Immature natural killer cell (primary cell): ENCODE data around the gene NFATC1. TPM values are rescaled to one million over a fixed set of nuclear protein-coding genes. Genes with fewer than 3 reads are reported as not detected.

ENCODE experiments used
- DNase-seq, 3 donors: peaks; one replicate each; pipeline ENCODE4 v3.0.0; 2022; ENCODE audit warnings: mixed read lengths in 1 of 3
- H3K27ac Mint-ChIP-seq, 6 donors: one replicate each; pipeline ENCODE4 v1.8.0; 2020; ENCODE audit warnings: mixed read lengths in 6 of 6, mild to moderate bottlenecking in 5 of 6, inconsistent platforms in 4 of 6, moderate library complexity in 3 of 6
- H3K27me3 Mint-ChIP-seq, 3 donors: one replicate each; pipeline ENCODE4 v1.8.0; 2020 to 2021; ENCODE audit warnings: low read depth in 3 of 3, mild to moderate bottlenecking in 3 of 3, mixed read lengths in 3 of 3, moderate library complexity in 3 of 3, inconsistent platforms in 1 of 3
- H3K36me3 Mint-ChIP-seq, 3 donors: one replicate each; pipeline ENCODE4 v1.8.0; 2020; ENCODE audit warnings: mixed read lengths in 3 of 3, inconsistent platforms in 2 of 3, mild to moderate bottlenecking in 2 of 3
- H3K4me1 Mint-ChIP-seq, 2 donors: one replicate each; pipeline ENCODE4 v1.8.0; 2020; ENCODE audit warnings: inconsistent platforms in 2 of 2, mild to moderate bottlenecking in 2 of 2, mixed read lengths in 2 of 2, moderate library complexity in 1 of 2
- H3K4me3 Mint-ChIP-seq, 5 donors: one replicate each; pipeline ENCODE4 v1.8.0; 2020; ENCODE audit warnings: mild to moderate bottlenecking in 5 of 5, mixed read lengths in 5 of 5, inconsistent platforms in 3 of 5, moderate library complexity in 3 of 5
- H3K9me3 Mint-ChIP-seq, 6 donors: one replicate each; pipeline ENCODE4 v1.8.0; 2020; ENCODE audit warnings: mild to moderate bottlenecking in 6 of 6, mixed read lengths in 6 of 6, inconsistent platforms in 4 of 6, moderate library complexity in 3 of 6
- polyA plus RNA-seq, 3 donors: library from polyadenylated mRNA; unstranded; fragments of 300-500 nt; fragmentation: Illumina TruSeq; gene quantifications; one replicate each; pipeline ENCODE4 v1.2.3, GENCODE V29; 2021

Gene NFATC1
- polyA plus RNA-seq, 3 donors from 2014 or later, result 3.1 to 17.6 (median 8.9) TPM

DNA sequence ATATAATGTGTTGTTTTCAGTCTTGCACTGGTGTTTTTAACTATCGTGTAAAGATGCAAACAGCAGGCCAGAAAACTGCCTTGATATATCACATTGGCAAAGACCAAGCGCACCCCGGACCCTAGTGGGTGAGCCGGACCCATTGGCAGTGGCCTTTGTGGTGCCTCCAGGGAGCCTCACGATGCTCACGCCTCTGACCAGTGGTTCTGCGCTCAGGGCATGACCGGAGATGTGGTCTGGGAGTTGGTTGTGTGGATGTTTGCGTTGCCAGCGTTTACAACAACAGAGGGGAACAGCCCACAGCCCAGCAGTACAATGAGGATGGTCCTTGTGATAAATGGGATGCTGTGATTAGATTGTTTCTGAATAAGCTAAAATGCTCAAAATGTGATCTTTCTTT is 32.6 kb downstream of the NFATC1 start:
- Mint-ChIP-seq H3K27ac (peak overlapping the region in 5 of 6 donors; percentile 22 to 78 (median 64)), H3K4me1 (peaks cover 26 to 29% of the 10 kb centered on the region in 2 donors), H3K4me3 (peak overlapping the region in 1 of 5 donors; percentile 42)

DNA sequence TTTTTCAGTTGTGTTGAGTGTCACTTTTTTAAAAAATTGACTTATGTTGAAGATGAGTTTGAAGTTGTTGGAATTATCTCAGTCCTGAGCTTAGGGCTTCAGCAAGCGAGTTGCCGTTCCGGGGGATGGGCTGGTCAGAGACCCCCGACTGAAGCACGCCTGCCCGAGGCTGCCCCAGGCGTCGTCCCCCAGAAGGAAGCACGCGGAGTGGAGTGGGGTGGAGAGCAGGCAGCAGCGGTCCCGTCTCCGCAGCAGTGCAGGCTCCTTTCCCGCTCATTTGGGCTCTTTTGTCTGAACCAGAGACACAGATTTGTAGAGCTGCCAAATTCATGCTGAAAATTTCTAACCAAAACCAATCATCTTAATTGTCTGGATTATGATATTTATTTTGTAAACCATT is 33.7 kb downstream of the NFATC1 start:
- peak overlapping the region in 1 of 5 donors; percentile 8 for H3K4me3 Mint-ChIP-seq
- peak overlapping the region in 1 of 6 donors; percentile 73 for H3K27ac Mint-ChIP-seq
- no peak for DNase-seq
- H3K36me3 Mint-ChIP-seq, result peaks cover 0 to 15% (median 4%) of the 10 kb centered on the region in 3 donors
- H3K9me3 Mint-ChIP-seq, result no peaks in the 10 kb centered on the region
- H3K27me3 Mint-ChIP-seq, result peaks cover 0 to 4% (median 2%) of the 10 kb centered on the region in 3 donors
- peaks cover 25 to 27% of the 10 kb centered on the region in 2 donors for H3K4me1 Mint-ChIP-seq

More for the DNA sequence above, 32.6 kb downstream of the NFATC1 start:
- DNase-seq, result no peak
- Mint-ChIP-seq H3K9me3 (no peaks in the 10 kb centered on the region), H3K36me3 (peaks cover 0 to 15% (median 4%) of the 10 kb centered on the region in 3 donors), H3K27me3 (peaks cover 0 to 4% (median 2%) of the 10 kb centered on the region in 3 donors)

DNA sequence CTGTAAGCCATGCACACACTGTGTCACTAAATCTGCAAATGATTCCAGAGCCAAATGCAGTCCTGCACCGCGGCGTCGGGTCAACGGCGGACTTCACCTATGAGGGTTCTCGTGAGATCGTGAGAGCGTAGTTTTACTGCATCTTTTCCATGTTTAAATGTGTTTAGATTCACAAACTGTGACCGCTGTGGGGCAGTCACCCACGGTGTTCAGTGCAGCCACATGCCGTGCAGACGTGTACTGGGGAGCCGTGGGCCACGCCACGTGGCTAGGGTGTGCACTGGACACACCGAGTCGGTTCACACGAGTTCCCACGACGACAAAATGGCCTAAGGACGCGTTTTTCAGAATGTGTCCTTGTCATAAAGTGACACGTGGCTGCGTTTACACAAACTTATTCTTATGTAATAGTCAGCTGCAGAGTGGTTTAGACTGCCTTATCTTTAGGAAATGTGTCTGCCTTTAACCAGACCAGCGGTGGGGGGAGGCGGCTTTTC is 34.1 kb downstream of the NFATC1 start:
- Mint-ChIP-seq H3K4me1 (peaks cover 22 to 23% of the 10 kb centered on the region in 2 donors), H3K36me3 (peaks cover 0 to 10% (median 3%) of the 10 kb centered on the region in 3 donors), H3K27ac (peak overlapping the region in 1 of 6 donors; percentile 73), H3K4me3 (peak overlapping the region in 1 of 5 donors; percentile 8), H3K27me3 (peaks cover 0 to 4% (median 2%) of the 10 kb centered on the region in 3 donors), H3K9me3 (no peaks in the 10 kb centered on the region)
- no peak for DNase-seq

GRCh38 chr18:79432376-79433120 is 36.8 kb downstream of the NFATC1 start:
- DNase-seq, result no peak
- no peak overlapping the region for H3K27ac Mint-ChIP-seq
- peaks cover 0 to 3% (median 0%) of the 10 kb centered on the region in 3 donors for H3K36me3 Mint-ChIP-seq
- H3K4me1 Mint-ChIP-seq, result peaks cover 16 to 19% of the 10 kb centered on the region in 2 donors
- H3K27me3 Mint-ChIP-seq, result peaks cover 0 to 2% (median 0%) of the 10 kb centered on the region in 3 donors
- no peak overlapping the region for H3K4me3 Mint-ChIP-seq
- no peaks in the 10 kb centered on the region for H3K9me3 Mint-ChIP-seq

DNA sequence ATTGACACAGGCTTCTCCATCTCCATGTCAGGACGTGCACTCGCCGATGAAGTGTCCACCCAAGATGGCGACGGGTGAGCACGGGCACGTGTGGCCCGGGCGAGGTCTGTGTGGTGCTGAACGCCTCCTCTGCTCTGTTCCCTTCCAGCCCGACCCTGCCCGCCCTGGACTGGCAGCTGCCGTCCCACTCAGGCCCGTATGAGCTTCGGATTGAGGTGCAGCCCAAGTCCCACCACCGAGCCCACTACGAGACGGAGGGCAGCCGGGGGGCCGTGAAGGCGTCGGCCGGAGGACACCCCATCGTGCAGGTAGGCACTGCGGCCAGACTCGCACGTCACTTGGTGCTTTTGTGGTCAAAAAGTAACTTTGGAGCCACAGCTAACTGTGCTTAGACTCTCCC is 37.7 kb downstream of the NFATC1 start:
- Mint-ChIP-seq H3K27ac (no peak overlapping the region), H3K4me1 (peaks cover 9 to 14% of the 10 kb centered on the region in 2 donors), H3K9me3 (no peaks in the 10 kb centered on the region), H3K27me3 (peaks cover 0 to 2% (median 0%) of the 10 kb centered on the region in 3 donors), H3K36me3 (peaks cover 0 to 3% (median 0%) of the 10 kb centered on the region in 3 donors), H3K4me3 (no peak overlapping the region)
- no peak for DNase-seq

GRCh38 chr18:79434607-79435401 is 39.1 kb downstream of the NFATC1 start:
- Mint-ChIP-seq H3K4me3 (no peak overlapping the region), H3K36me3 (no peaks in the 10 kb centered on the region), H3K9me3 (no peaks in the 10 kb centered on the region), H3K27me3 (peaks cover 0 to 2% (median 0%) of the 10 kb centered on the region in 3 donors), H3K4me1 (peaks cover 6 to 14% of the 10 kb centered on the region in 2 donors), H3K27ac (peak overlapping the region in 1 of 6 donors; percentile 30)
- DNase-seq, result no peak

DNA sequence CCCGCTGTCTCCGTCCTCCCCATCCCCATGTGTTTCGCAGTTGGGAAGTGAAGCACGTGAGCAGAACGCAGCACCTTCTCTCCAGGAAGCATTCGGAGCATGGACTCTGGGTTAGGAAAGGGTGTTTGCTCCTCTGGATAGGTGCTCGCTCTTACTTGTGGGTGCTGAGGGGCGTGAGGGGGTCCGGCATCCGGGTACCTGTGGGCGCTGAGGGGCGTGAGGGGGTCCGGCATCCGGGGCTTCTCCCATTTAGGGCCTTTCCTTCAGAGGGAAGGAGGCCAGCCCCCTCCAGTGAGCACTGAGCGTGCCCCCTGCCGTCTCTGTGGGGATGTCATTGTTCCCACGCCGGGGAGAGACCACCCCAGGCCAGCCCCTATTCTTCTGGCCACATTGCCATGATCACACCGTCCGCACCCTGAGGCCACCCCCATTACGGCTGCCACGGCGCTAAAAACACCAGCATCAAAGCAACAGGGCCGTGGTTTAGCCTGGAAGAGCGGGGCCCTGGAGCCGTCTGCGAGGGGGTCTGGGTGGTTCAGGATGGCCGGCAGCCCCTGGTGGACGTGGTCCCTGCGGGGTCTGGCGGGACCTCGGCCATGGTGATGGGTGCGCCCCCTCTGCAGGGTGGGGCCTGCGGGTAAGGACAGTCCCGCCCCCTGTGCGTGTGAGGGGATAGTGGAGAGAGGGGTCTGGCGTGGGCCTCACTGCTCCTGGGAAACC is 41.0 kb downstream of the NFATC1 start:
- peaks cover 6 to 16% of the 10 kb centered on the region in 2 donors for H3K4me1 Mint-ChIP-seq

GRCh38 chr18:79438089-79438897 is 42.6 kb downstream of the NFATC1 start:
- no peaks in the 10 kb centered on the region for H3K36me3 Mint-ChIP-seq
- no peak overlapping the region for H3K27ac Mint-ChIP-seq
- H3K27me3 Mint-ChIP-seq, result no peaks in the 10 kb centered on the region
- peaks cover 6 to 15% of the 10 kb centered on the region in 2 donors for H3K4me1 Mint-ChIP-seq
- no peaks in the 10 kb centered on the region for H3K9me3 Mint-ChIP-seq
- DNase-seq, result no peak
- no peak overlapping the region for H3K4me3 Mint-ChIP-seq

More for the DNA sequence above, 41.0 kb downstream of the NFATC1 start:
- H3K36me3 Mint-ChIP-seq, result no peaks in the 10 kb centered on the region
- no peaks in the 10 kb centered on the region for H3K9me3 Mint-ChIP-seq
- no peak for DNase-seq
- H3K27ac Mint-ChIP-seq, result no peak overlapping the region
- H3K4me3 Mint-ChIP-seq, result no peak overlapping the region
- H3K27me3 Mint-ChIP-seq, result peaks cover 0 to 2% (median 0%) of the 10 kb centered on the region in 3 donors

GRCh38 chr18:79438898-79439627 is 43.3 kb downstream of the NFATC1 start:
- no peak overlapping the region for H3K4me3 Mint-ChIP-seq
- H3K27me3 Mint-ChIP-seq, result no peaks in the 10 kb centered on the region
- no peaks in the 10 kb centered on the region for H3K36me3 Mint-ChIP-seq
- H3K9me3 Mint-ChIP-seq, result no peaks in the 10 kb centered on the region
- DNase-seq, result no peak
- no peak overlapping the region for H3K27ac Mint-ChIP-seq
- H3K4me1 Mint-ChIP-seq, result peaks cover 6 to 15% of the 10 kb centered on the region in 2 donors

DNA sequence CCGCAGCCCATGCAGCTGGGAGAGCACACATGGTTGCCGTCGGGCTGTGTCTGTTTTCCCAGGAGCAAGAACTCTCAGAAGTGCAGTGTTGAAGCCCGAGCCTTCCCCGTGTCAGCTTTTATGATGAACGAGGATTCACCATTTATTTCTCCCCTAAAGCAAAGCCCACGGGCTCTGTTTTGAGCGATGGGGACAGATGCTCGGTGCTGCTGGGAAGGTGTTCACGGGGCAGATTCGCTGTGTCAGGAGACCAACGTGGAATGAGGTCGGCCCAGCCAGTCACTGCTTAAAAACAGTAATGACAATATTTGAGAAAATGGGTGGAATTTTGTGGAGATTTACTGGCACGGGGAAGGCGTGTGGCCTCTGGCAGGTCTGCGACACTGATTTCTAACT is 43.9 kb downstream of the NFATC1 start:
- H3K4me1 Mint-ChIP-seq, result peaks cover 6 to 15% of the 10 kb centered on the region in 2 donors
- no peaks in the 10 kb centered on the region for H3K9me3 Mint-ChIP-seq
- no peaks in the 10 kb centered on the region for H3K27me3 Mint-ChIP-seq
- no peak overlapping the region for H3K4me3 Mint-ChIP-seq
- DNase-seq, result no peak
- H3K36me3 Mint-ChIP-seq, result no peaks in the 10 kb centered on the region
- no peak overlapping the region for H3K27ac Mint-ChIP-seq

DNA sequence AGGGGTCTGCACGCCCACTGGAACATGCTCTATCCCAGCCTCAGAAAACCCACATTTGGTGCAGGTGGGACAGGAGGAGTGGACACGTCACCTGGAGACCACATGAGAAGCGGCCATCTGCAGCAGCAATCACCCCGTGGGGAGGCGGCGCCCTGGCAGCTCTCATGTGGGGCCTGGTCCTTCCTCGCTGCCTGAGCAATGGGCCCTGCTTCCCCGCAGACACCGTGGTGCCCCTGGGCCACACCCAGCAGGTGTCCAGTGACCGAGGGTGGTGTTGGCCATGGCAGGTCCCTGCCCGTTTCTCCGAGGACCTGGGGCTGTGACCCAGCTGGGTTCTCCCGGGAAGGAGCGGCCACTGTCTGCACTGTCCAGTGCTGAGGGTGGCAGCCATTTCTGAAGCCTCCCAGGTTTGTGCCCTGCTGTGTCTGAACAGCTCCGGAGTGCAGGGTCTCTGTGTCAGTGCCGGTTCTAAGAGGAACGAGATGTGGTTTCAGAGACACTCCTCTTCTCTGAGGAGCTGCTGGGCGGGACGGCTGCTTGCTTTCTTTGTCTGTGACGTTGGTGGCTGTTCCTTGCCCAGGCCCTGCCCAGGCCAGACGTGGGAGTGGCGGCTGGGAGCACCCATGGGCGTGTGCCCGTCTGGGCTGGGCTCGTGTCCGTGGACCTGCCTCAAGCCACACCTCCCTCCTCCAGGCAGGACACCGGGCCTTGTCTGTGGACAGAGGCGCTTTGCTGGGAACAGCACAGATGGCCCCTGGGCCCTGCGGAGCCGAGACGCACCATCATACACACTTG is 44.8 kb downstream of the NFATC1 start:
- no peaks in the 10 kb centered on the region for H3K9me3 Mint-ChIP-seq
- no peak overlapping the region for H3K4me3 Mint-ChIP-seq
- no peaks in the 10 kb centered on the region for H3K36me3 Mint-ChIP-seq
- H3K27ac Mint-ChIP-seq, result no peak overlapping the region
- DNase-seq, result no peak
- peaks cover 10 to 12% of the 10 kb centered on the region in 2 donors for H3K4me1 Mint-ChIP-seq
- no peaks in the 10 kb centered on the region for H3K27me3 Mint-ChIP-seq

GRCh38 chr18:79441420-79441819 is 45.7 kb downstream of the NFATC1 start:
- peaks cover 10 to 15% of the 10 kb centered on the region in 2 donors for H3K4me1 Mint-ChIP-seq
- no peaks in the 10 kb centered on the region for H3K36me3 Mint-ChIP-seq
- H3K9me3 Mint-ChIP-seq, result no peaks in the 10 kb centered on the region
- H3K4me3 Mint-ChIP-seq, result no peak overlapping the region
- DNase-seq, result no peak
- peaks cover 0 to 2% (median 0%) of the 10 kb centered on the region in 3 donors for H3K27me3 Mint-ChIP-seq
- no peak overlapping the region for H3K27ac Mint-ChIP-seq
